ENCODE data around the gene HSBP1L1. TPM values are rescaled to one million over a fixed set of nuclear protein-coding genes. Genes with fewer than 3 reads are reported as not detected.

The HSBP1L1 gene
- total RNA-seq, 2 donors from 2014 or later: 1.2 to 6.2 TPM

GRCh38 chr18:79935925-79936324, 28.5 kb upstream of the HSBP1L1 start:
- Mint-ChIP-seq H3K4me3 (no peak overlapping the region), H3K9me3 (peaks cover 18% of the 10 kb centered on the region), H3K36me3 (peaks cover 51% of the 10 kb centered on the region), H3K27me3 (no peaks in the 10 kb centered on the region), H3K27ac (no peak overlapping the region), H3K4me1 (ENCODE audit: low read depth in 2 of 2) (peaks cover 0 to 7% of the 10 kb centered on the region in 2 donors)
- ATAC-seq: no peak
- no peak for DNase-seq (ENCODE audit: low spot score)

GRCh38 chr18:79936641-79937040, 27.8 kb upstream of the HSBP1L1 start:
- H3K36me3 Mint-ChIP-seq: peaks cover 45% of the 10 kb centered on the region
- DNase-seq (ENCODE audit: low spot score) (no peak), ATAC-seq (no peak)
- H3K9me3 Mint-ChIP-seq: peaks cover 18% of the 10 kb centered on the region
- H3K4me3 Mint-ChIP-seq: no peak overlapping the region
- H3K27ac Mint-ChIP-seq: no peak overlapping the region
- no peaks in the 10 kb centered on the region for H3K27me3 Mint-ChIP-seq
- peaks cover 0 to 7% of the 10 kb centered on the region in 2 donors for H3K4me1 Mint-ChIP-seq (ENCODE audit: low read depth in 2 of 2)

- DNase-seq (ENCODE audit: low spot score) (no peak), ATAC-seq (no peak)
- Mint-ChIP-seq H3K36me3 (peaks cover 39% of the 10 kb centered on the region), H3K9me3 (peaks cover 15% of the 10 kb centered on the region), H3K4me1 (ENCODE audit: low read depth in 2 of 2) (peaks cover 0 to 12% of the 10 kb centered on the region in 2 donors), H3K27ac (no peak overlapping the region), H3K27me3 (no peaks in the 10 kb centered on the region), H3K4me3 (no peak overlapping the region)
These were observed 27.2 kb upstream of the HSBP1L1 start for GRCh38 chr18:79937103-79937860.

- Mint-ChIP-seq H3K36me3 (peaks cover 30% of the 10 kb centered on the region), H3K9me3 (peaks cover 8% of the 10 kb centered on the region), H3K4me3 (no peak overlapping the region), H3K4me1 (ENCODE audit: low read depth in 2 of 2) (peaks cover 0 to 12% of the 10 kb centered on the region in 2 donors), H3K27ac (no peak overlapping the region), H3K27me3 (no peaks in the 10 kb centered on the region)
- no peak for DNase-seq (ENCODE audit: low spot score)
- ATAC-seq: no peak
These were observed 26.2 kb upstream of the HSBP1L1 start for GRCh38 chr18:79938196-79938595.

GRCh38 chr18:79939096-79939495, 25.3 kb upstream of the HSBP1L1 start:
- no peak overlapping the region for H3K4me3 Mint-ChIP-seq
- H3K27me3 Mint-ChIP-seq: no peaks in the 10 kb centered on the region
- ATAC-seq: no peak
- DNase-seq (ENCODE audit: low spot score): no peak
- H3K4me1 Mint-ChIP-seq (ENCODE audit: low read depth in 2 of 2): peaks cover 0 to 12% of the 10 kb centered on the region in 2 donors
- no peak overlapping the region for H3K27ac Mint-ChIP-seq
- H3K36me3 Mint-ChIP-seq: peaks cover 22% of the 10 kb centered on the region
- H3K9me3 Mint-ChIP-seq: peaks cover 4% of the 10 kb centered on the region

- peaks cover 5 to 19% of the 10 kb centered on the region in 2 donors for H3K4me1 Mint-ChIP-seq (ENCODE audit: low read depth in 2 of 2)
- ATAC-seq (no peak), DNase-seq (ENCODE audit: low spot score) (no peak)
- H3K4me3 Mint-ChIP-seq: no peak overlapping the region
- no peaks in the 10 kb centered on the region for H3K27me3 Mint-ChIP-seq
- peaks cover 22% of the 10 kb centered on the region for H3K36me3 Mint-ChIP-seq
- no peak overlapping the region for H3K27ac Mint-ChIP-seq
- H3K9me3 Mint-ChIP-seq: peaks cover 4% of the 10 kb centered on the region
These were observed 24.2 kb upstream of the HSBP1L1 start for GRCh38 chr18:79940126-79940813.

GRCh38 chr18:79940814-79941472, 23.5 kb upstream of the HSBP1L1 start:
- no peak for DNase-seq (ENCODE audit: low spot score)
- no peak overlapping the region for H3K4me3 Mint-ChIP-seq
- H3K27ac Mint-ChIP-seq: no peak overlapping the region
- no peaks in the 10 kb centered on the region for H3K27me3 Mint-ChIP-seq
- peaks cover 15% of the 10 kb centered on the region for H3K36me3 Mint-ChIP-seq
- no peaks in the 10 kb centered on the region for H3K9me3 Mint-ChIP-seq
- peaks cover 5 to 24% of the 10 kb centered on the region in 2 donors for H3K4me1 Mint-ChIP-seq (ENCODE audit: low read depth in 2 of 2)
- ATAC-seq: no peak

- no peaks in the 10 kb centered on the region for H3K27me3 Mint-ChIP-seq
- no peak overlapping the region for H3K27ac Mint-ChIP-seq
- peaks cover 5 to 24% of the 10 kb centered on the region in 2 donors for H3K4me1 Mint-ChIP-seq (ENCODE audit: low read depth in 2 of 2)
- H3K36me3 Mint-ChIP-seq: peaks cover 10% of the 10 kb centered on the region
- H3K9me3 Mint-ChIP-seq: no peaks in the 10 kb centered on the region
- DNase-seq (ENCODE audit: low spot score) (no peak), ATAC-seq (no peak)
- H3K4me3 Mint-ChIP-seq: no peak overlapping the region
These were observed 22.8 kb upstream of the HSBP1L1 start for GRCh38 chr18:79941473-79942119.

GRCh38 chr18:79942211-79942610, 22.2 kb upstream of the HSBP1L1 start:
- no peak overlapping the region for H3K4me3 Mint-ChIP-seq
- peak overlapping the region in 1 of 2 donors; percentile 8 for H3K27ac Mint-ChIP-seq
- H3K9me3 Mint-ChIP-seq: no peaks in the 10 kb centered on the region
- peaks cover 5 to 27% of the 10 kb centered on the region in 2 donors for H3K4me1 Mint-ChIP-seq (ENCODE audit: low read depth in 2 of 2)
- H3K36me3 Mint-ChIP-seq: peaks cover 10% of the 10 kb centered on the region
- DNase-seq (ENCODE audit: low spot score) (no peak), ATAC-seq (no peak)
- no peaks in the 10 kb centered on the region for H3K27me3 Mint-ChIP-seq

- DNase-seq (ENCODE audit: low spot score): no peak
- Mint-ChIP-seq H3K27me3 (no peaks in the 10 kb centered on the region), H3K4me1 (ENCODE audit: low read depth in 2 of 2) (peaks cover 5 to 23% of the 10 kb centered on the region in 2 donors), H3K27ac (no peak overlapping the region), H3K4me3 (no peak overlapping the region), H3K36me3 (peaks cover 4% of the 10 kb centered on the region), H3K9me3 (no peaks in the 10 kb centered on the region)
- ATAC-seq: no peak
These were observed 21.4 kb upstream of the HSBP1L1 start for GRCh38 chr18:79942786-79943607.

- Mint-ChIP-seq H3K36me3 (peaks cover 4% of the 10 kb centered on the region), H3K9me3 (no peaks in the 10 kb centered on the region), H3K4me1 (ENCODE audit: low read depth in 2 of 2) (peaks cover 8 to 23% of the 10 kb centered on the region in 2 donors), H3K27ac (no peak overlapping the region), H3K27me3 (no peaks in the 10 kb centered on the region), H3K4me3 (no peak overlapping the region)
- DNase-seq (ENCODE audit: low spot score) (no peak), ATAC-seq (peak in 1 of 2 donors; percentile 17)
These were observed 20.8 kb upstream of the HSBP1L1 start for GRCh38 chr18:79943608-79944125.

- H3K27me3 Mint-ChIP-seq: no peaks in the 10 kb centered on the region
- H3K4me3 Mint-ChIP-seq: no peak overlapping the region
- H3K36me3 Mint-ChIP-seq: peaks cover 4% of the 10 kb centered on the region
- peak in 1 of 2 donors; percentile 52 for ATAC-seq
- H3K9me3 Mint-ChIP-seq: no peaks in the 10 kb centered on the region
- H3K4me1 Mint-ChIP-seq (ENCODE audit: low read depth in 2 of 2): peaks cover 10 to 23% of the 10 kb centered on the region in 2 donors
- no peak for DNase-seq (ENCODE audit: low spot score)
- peak overlapping the region in 1 of 2 donors; percentile 67 for H3K27ac Mint-ChIP-seq
These were observed 20.2 kb upstream of the HSBP1L1 start for GRCh38 chr18:79944126-79944731.
